Uterus (tissue), 4 donors: Measurements from ENCODE around the gene PTGER4. TPM values are rescaled to one million over a fixed set of nuclear protein-coding genes. Genes with fewer than 3 reads are reported as not detected.
"Not testable (repeated sequence)": the region's sequence is repeated elsewhere in the genome, so short reads cannot be mapped to it uniquely, and the experiment has no call there.

Experiments used
- DNase-seq, 2 donors: peaks; one replicate each; pipeline ENCODE4 v3.0.0-alpha.2; 2019 to 2020
- H3K27ac ChIP-seq, 2 donors: fragments of 200-600 bp; sonication (generic); 1 replicate in 1 of 2; 2 replicates in 1 of 2; pipeline ENCODE4 v1.5.1; 2016 to 2018
- H3K27me3 ChIP-seq, 2 donors: fragments of 200-600 bp; sonication (generic); one replicate each; pipeline ENCODE4 v1.5.1; 2018 to 2019; ENCODE audit warnings: control low read depth in 1 of 2
- H3K36me3 ChIP-seq, 2 donors: fragments of 200-600 bp; sonication (generic); one replicate each; pipeline ENCODE4 v1.5.1; 2019; ENCODE audit warnings: control low read depth in 1 of 2
- H3K4me1 ChIP-seq, 2 donors: fragments of 200-600 bp; sonication (generic); one replicate each; pipeline ENCODE4 v1.5.1; 2018 to 2019; ENCODE audit warnings: control low read depth in 1 of 2
- H3K4me3 ChIP-seq, 2 donors: fragments of 200-600 bp; sonication (generic); 1 replicate in 1 of 2; 2 replicates in 1 of 2; pipeline ENCODE4 v1.5.1; 2018 to 2019; ENCODE audit warnings: mild to moderate bottlenecking in 1 of 2
- H3K9me3 ChIP-seq, 2 donors: fragments of 200-600 bp; sonication (generic); one replicate each; pipeline ENCODE4 v1.5.1; 2019; ENCODE audit warnings: control low read depth in 1 of 2
- CTCF ChIP-seq, 4 experiments: fragments of 200-600 bp in 2 of 4; fragments of 450-650 bp in 2 of 4; sonication (generic) in 2 of 4; IDR thresholded peaks; one replicate each; pipeline ENCODE4 v1.5.1; 2016 to 2019; ENCODE audit warnings: antibody characterized with exemption in 4 of 4, mild to moderate bottlenecking in 2 of 4, moderate library complexity in 1 of 4
- POLR2A ChIP-seq, 2 donors: fragments of 450-650 bp; IDR thresholded peaks; one replicate each; pipeline ENCODE4 v1.6.1; 2016; ENCODE audit warnings: antibody characterized with exemption in 2 of 2, mild to moderate bottlenecking in 1 of 2, moderate library complexity in 1 of 2
- intact Hi-C: fragments of 100-400 bp; cut with DNase I; formaldehyde crosslinking; loops from one replicate; pipeline ENCODE4 v1.15.1; 2023; ENCODE audit warnings: low total_unique reads
- total RNA-seq, 4 donors: library from RNA; depleted of rRNA in 3 of 4; stranded (reverse); fragments of >200 nt in 3 of 4; gene quantifications; one replicate each; pipeline versions ENCODE4 v1.1.0 to v1.2.4, GENCODE V29; 2014 to 2023
- donor health status: DM: yes; HTN: yes; CAD: no.

Gene PTGER4
- total RNA-seq, 4 donors from 2014 or later = 5.9 to 10.2 (median 8.0) TPM

GRCh38 chr5:40714001-40714400, 34.3 kb downstream of the PTGER4 start:
- no peak for DNase-seq
- Histone ChIP-seq H3K4me3 (no peak overlapping the region), H3K27ac (no peak overlapping the region), H3K36me3 (no peaks in the 10 kb centered on the region), H3K9me3 (peaks cover 0 to 6% of the 10 kb centered on the region in 2 donors), H3K27me3 (no peaks in the 10 kb centered on the region), H3K4me1 (no peaks in the 10 kb centered on the region)
- TF ChIP-seq POLR2A (IDR thresholded peaks at IDR 0.05) = no peak
- intact Hi-C loops = no loop called here

GRCh38 chr5:40716000-40716399, 36.3 kb downstream of the PTGER4 start:
- no peak overlapping the region for H3K4me3 ChIP-seq

GRCh38 chr5:40716590-40716989, 36.9 kb downstream of the PTGER4 start:
- Histone ChIP-seq H3K36me3 (no peaks in the 10 kb centered on the region), H3K9me3 (no peaks in the 10 kb centered on the region), H3K4me3 (no peak overlapping the region), H3K4me1 (no peaks in the 10 kb centered on the region), H3K27me3 (no peaks in the 10 kb centered on the region), H3K27ac (no peak overlapping the region)
- TF ChIP-seq CTCF (IDR thresholded peaks at IDR 0.05) (no peak), POLR2A (IDR thresholded peaks at IDR 0.05) (no peak)
- intact Hi-C loops = no loop called here
- DNase-seq = no peak

More at GRCh38 chr5:40716000-40716399, 36.3 kb downstream of the PTGER4 start:
- DNase-seq = no peak
- TF ChIP-seq POLR2A (IDR thresholded peaks at IDR 0.05) (no peak), CTCF (IDR thresholded peaks at IDR 0.05) (no peak)
- intact Hi-C loops = no loop called here
- H3K9me3 ChIP-seq = peaks cover 0 to 2% of the 10 kb centered on the region in 2 donors
- no peaks in the 10 kb centered on the region for H3K4me1 ChIP-seq
- H3K27ac ChIP-seq = no peak overlapping the region
- H3K27me3 ChIP-seq = no peaks in the 10 kb centered on the region
- H3K36me3 ChIP-seq = no peaks in the 10 kb centered on the region

GRCh38 chr5:40717281-40717680, 37.6 kb downstream of the PTGER4 start:
- no peaks in the 10 kb centered on the region for H3K9me3 ChIP-seq
- no peaks in the 10 kb centered on the region for H3K4me1 ChIP-seq
- no peaks in the 10 kb centered on the region for H3K27me3 ChIP-seq
- no peak overlapping the region for H3K4me3 ChIP-seq
- no peaks in the 10 kb centered on the region for H3K36me3 ChIP-seq
- TF ChIP-seq CTCF (IDR thresholded peaks at IDR 0.05) (no peak), POLR2A (IDR thresholded peaks at IDR 0.05) (no peak)
- DNase-seq = no peak
- intact Hi-C loops = no loop called here
- H3K27ac ChIP-seq = no peak overlapping the region

GRCh38 chr5:40720069-40720468, 40.4 kb downstream of the PTGER4 start:
- no peak overlapping the region for H3K4me3 ChIP-seq
- H3K27ac ChIP-seq = no peak overlapping the region
- H3K9me3 ChIP-seq = no peaks in the 10 kb centered on the region
- DNase-seq = no peak
- no peaks in the 10 kb centered on the region for H3K27me3 ChIP-seq
- TF ChIP-seq POLR2A (IDR thresholded peaks at IDR 0.05) (no peak), CTCF (IDR thresholded peaks at IDR 0.05) (no peak)
- H3K4me1 ChIP-seq = no peaks in the 10 kb centered on the region
- no peaks in the 10 kb centered on the region for H3K36me3 ChIP-seq
- intact Hi-C loops = no loop called here

GRCh38 chr5:40722497-40722911, 42.8 kb downstream of the PTGER4 start:
- H3K27ac ChIP-seq, H3K36me3 ChIP-seq, H3K27me3 ChIP-seq, DNase-seq, H3K9me3 ChIP-seq, H3K4me3 ChIP-seq, intact Hi-C loops, H3K4me1 ChIP-seq: not testable (repeated sequence)
